HT1080 (cell line): Measurements from ENCODE around the gene ENTHD1. TPM values are rescaled to one million over a fixed set of nuclear protein-coding genes. Genes with fewer than 3 reads are reported as not detected.

Experiments
- DNase-seq: peaks from one replicate; pipeline ENCODE4 v3.0.0-alpha.2; 2015; ENCODE audit warnings: low read depth
- polyA plus RNA-seq, 2 experiments: library from polyadenylated mRNA; depleted of rRNA; stranded (reverse); fragments of >200 nt; gene quantifications; 2 replicates each; pipeline ENCODE4 v1.2.3, GENCODE V29; 2015
- total RNA-seq: library from RNA; depleted of rRNA; stranded (reverse); fragments of >200 nt; shearing (Covaris generic); gene quantifications from 2 replicates; pipeline ENCODE4 v1.2.3, GENCODE V29; 2014; rRNA removed

The ENTHD1 gene, protein sequence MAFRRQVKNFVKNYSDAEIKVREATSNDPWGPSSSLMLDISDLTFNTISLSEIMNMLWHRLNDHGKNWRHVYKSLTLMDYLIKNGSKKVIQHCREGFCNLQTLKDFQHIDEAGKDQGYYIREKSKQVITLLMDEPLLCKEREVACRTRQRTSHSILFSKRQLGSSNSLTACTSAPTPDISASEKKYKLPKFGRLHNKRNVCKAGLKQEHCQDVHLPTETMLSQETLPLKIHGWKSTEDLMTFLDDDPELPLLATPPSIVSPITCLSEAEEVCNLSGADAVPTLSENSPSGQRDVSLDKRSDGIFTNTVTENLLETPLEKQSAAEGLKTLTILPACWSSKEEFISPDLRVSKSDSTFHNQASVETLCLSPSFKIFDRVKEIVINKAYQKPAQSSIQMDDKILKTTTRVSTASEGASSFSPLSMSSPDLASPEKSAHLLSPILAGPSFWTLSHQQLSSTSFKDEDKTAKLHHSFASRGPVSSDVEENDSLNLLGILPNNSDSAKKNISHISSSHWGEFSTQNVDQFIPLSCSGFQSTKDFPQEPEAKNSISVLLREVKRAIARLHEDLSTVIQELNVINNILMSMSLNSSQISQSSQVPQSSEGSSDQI
- total RNA-seq, result not detected in 2 replicates
- polyA plus RNA-seq (2015; cell fraction: cytosol; rRNA removed), result not detected in 2 replicates
- not detected in 2 replicates for polyA plus RNA-seq (2015; cell fraction: nucleus; rRNA removed)

DNA sequence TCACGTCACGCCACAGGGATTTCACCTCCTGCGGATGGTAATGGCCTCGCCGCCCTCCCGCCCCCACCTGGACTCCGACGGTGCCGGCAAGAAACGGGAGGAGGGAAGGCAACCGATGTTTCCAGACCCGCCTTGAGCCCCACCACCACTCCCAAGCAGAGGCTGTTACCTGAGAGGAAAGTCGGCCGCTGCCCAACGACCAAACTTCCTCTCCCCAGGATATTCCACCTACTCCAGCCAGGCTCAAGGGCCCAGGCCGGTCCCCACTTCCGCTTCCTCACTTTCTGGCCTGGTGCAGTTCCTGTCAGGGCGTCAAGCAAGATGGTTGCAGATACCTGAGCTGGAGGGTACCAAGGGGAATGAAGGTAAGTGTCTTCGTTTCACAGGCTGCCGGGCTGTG is at the start of gene ENTHD1:
Gene ENTHD1, minus strand, starts transcription at position 235 of the 400 bp plus-strand sequence. CDS start 6,012 bp downstream, outside the sequence.
- no peak for DNase-seq

DNA sequence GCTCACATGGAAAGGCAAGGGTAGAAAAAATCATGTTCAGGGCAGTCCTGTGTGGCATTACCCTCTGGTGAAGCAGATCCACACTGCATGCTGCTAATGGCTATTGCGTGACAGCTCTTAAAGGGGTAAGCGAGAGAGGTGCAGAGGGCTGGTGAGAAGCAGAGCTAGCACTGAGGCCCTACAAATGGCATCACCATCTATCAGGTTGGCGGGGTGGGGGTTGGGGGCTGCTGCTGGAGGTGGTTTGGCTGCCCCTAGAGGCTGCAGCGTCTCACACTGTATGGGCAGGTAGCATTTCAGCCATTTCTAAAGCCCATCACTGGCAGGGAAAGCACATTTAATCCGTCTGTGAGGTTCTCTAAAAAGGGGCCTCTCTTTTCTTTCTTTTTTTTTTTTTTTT is 49.8 kb upstream of the ENTHD1 start:
- DNase-seq, result no peak

DNA sequence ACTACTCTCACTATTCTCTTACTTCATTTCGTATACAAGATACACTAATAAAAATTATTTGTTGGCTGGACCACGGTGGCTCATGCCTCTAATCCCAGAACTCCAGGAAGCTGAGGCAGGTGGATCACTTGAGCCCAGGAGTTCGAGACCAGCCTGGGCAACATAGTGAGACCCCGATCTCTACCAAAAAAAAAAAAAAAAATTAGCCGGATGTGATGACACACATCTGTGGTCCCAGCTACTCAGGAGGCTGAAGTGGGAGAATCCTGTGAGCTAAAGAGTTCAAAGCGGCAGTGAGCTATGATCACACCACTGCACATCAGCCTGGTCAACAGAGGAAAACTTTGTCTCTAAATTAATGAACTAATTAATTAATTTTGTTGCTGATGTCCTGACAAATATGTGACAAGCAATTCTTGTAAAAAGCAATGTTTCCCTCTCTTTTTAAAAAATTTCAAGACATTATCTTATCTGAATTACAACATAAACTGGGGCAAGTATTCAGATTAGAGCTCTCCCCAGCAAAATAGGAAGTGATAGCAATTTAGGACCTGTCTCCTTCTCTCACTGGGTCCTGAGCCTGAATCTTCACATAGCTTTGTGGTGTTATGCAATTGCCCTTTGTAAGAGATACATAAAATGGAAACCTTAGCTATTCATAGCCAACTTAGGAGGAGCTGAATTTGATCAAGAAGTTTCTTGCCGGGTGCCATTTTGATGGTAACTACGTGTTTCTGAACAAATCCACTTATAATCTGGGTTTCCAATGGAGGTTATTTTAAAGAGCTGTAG is 49.1 kb upstream of the ENTHD1 start:
- no peak for DNase-seq

DNA sequence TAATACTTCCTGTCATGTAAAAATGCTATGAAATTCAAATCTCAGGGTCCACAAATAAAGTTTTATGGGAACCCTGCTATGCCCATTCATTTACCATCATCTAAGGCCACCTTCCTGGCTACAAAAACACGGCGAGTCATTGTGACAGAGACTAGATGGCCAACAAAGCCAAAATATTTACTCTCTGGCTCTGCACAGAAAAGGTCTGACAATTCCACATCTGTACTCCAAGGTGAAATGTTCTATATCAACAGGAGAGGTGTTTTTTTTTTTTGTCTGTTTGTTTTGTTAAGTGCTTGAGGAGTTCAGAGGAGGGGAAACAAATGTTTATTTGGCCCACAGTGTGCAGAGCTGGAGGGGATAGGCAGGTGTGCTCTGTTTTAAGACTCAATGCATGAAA is 48.0 kb upstream of the ENTHD1 start:
- DNase-seq, result no peak

DNA sequence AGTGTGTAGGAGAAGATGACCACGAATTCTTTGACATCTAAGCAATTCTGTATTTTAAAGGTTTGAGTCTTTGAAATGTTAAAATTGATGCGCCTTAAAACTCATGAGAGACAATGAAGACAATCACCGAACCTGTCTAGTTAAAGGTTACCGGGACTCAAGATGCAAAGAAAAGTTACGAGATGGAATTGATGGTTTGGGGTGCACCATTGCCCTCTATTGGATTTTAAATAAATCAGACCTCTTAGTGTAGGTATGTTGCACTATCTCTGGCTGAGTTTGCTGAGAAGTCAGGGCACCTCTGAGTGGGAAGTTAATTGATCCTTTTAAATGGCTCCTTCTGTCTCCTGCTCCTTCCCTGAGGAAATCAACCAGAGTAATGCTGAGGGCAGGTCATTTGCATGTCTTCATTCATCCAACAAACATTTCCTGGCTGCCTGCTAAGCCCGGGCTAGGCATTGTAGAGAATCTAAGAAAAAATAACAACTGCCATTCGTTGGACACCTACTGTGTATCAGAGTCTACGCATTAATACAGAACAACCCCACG is 47.3 kb upstream of the ENTHD1 start:
- no peak for DNase-seq

DNA sequence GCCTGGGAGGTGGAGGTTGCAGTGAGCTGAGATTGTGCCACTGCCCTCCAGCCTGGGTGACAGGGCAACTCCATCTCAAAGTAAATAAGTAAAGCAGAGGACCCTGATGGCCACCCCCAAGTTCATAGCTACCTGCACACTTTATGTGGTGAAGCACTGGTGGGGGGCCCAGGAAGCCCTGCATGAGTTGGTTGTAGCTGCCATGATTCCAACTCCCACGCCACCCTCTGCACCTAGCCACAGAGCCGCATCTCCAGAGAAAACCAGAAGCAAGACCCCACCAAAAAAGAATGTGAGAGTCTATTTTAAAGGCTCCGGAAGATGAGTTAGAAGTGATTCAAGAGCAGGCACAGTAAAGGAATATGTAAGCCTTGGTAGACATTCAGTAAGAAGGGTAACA is 46.3 kb upstream of the ENTHD1 start:
- no peak for DNase-seq

DNA sequence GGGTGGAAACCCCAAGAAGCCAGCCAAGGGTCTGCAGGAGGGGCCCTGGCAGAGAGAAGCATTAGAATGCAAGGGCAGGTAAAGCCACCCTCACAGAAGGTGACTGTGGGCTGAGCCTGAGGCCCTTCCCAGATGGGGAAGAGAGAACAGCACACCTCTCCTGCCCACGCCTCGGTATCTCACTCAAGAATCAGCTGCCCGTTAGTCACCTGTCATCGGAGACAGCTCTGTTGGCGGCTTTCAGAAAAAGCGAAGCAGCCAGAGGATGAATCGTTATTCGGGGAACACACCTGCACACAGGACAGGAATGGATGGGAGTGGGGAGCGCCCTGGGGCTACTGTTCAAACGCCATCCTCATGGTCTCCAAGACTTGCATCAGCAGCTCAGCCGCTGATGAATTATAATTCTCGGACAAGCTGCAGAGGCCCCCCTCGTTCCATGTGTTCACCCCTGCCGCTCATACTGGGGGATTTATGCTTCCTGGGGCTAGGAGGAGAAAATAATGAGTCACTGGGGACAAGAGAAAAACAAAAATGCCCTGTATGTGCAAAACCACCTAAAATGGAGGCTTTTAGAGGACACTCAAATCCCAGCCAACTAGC is 45.0 kb upstream of the ENTHD1 start:
- DNase-seq, result no peak

DNA sequence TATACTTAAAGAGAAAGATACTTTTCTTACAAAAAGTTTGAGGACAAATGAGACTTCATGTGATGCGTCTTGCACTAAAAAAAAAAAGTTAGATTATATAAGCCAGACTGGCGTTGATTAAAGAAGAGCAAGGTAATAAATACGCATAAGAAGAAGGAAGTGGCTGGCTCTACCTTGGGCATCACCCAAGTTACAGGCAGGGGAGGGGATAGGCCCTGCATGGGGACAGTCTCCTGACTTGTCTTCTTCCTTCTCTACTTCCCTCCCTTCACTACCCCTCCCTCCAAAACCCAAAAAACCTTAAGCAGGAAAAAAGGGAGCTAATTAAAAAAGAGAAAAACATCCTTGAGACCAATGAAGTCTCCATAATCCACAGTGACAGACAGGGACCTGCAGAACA is 44.3 kb upstream of the ENTHD1 start:
- no peak for DNase-seq

DNA sequence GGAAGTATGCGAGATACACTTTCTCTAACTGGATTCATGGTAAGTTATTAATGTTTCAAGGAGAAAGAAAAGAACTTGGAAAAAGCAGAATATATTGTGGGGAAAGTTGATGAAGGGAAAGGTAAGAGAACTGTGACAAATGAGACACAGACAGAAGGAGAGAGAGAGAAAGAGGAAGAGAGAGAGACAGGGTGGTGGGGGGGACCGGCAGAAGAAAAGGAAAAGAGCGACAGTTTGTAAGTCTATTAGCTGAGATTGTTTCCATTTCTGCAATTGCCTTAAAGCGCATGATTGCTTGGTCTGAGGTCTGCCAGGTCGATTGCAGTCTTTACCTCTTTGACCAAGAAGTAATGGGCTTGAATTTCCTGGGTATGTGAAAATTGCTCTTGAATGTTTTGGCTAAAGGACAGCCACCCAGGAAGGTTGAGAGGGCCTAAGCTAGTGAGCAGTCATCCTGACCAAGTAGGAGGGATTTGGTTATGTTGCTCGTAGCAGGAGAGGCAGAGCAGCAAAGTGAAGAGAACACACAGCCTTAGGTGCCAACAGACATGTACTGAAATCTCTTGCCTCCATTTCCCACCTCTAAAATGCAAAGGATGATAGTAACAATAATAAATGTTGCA is 43.1 kb upstream of the ENTHD1 start:
- no peak for DNase-seq

DNA sequence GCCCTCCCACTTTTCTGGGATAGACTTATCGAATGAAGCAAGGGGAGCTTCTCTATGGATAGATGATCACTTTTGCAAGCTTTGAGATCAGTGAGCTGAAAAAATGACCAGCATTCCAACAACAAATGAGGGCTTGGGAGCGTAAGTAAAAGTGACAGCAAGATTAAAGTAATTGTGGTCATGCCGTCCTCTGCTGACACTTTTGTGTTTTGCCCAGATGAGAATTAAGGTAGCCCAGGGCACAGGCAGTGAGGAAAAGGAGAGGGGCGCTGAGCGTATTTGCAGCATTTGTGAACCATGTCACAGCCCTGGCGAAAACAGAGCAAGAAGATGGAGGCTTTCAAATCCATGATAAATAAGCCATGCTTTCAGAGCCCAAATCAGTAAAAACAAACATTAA is 42.1 kb upstream of the ENTHD1 start:
- no peak for DNase-seq

DNA sequence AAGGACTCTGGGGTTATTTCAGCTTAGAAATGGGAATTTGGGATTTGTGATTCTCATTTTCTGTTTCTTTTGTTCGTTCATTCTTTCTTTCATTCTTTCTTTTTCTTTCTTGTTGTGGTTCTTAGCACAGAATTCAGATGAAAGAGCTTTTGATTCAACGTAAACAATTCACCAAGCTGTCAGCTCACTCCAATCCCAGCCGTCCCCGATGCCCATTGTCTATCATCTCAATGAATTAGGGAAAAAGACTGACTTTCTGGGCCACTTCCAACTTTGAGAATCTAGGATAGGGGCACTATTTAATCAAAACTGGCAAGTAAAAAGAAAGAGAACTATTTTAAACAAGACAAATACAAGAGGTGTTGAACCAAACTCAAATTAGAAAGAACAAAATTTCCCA is 41.6 kb upstream of the ENTHD1 start:
- DNase-seq, result no peak

DNA sequence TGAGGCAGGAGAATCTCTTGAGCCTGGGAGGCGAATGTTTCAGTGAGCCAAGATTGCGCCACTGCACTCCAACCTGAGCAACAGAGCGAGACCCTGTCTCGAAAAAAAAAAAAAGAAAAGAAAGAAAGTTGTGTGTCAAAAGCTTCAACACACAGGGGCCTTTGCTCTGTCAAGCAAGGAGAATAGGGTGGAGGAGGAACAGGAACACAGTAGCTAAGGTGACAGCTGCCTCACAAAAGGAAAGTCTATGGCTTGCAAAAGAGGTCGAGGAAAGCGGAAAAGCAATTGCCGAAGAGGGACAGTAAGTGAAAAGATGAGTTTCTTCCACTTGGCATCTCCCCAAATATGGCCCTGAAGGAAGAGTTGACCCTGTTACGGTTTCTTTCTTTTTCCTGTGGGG is 40.2 kb upstream of the ENTHD1 start:
- no peak for DNase-seq

DNA sequence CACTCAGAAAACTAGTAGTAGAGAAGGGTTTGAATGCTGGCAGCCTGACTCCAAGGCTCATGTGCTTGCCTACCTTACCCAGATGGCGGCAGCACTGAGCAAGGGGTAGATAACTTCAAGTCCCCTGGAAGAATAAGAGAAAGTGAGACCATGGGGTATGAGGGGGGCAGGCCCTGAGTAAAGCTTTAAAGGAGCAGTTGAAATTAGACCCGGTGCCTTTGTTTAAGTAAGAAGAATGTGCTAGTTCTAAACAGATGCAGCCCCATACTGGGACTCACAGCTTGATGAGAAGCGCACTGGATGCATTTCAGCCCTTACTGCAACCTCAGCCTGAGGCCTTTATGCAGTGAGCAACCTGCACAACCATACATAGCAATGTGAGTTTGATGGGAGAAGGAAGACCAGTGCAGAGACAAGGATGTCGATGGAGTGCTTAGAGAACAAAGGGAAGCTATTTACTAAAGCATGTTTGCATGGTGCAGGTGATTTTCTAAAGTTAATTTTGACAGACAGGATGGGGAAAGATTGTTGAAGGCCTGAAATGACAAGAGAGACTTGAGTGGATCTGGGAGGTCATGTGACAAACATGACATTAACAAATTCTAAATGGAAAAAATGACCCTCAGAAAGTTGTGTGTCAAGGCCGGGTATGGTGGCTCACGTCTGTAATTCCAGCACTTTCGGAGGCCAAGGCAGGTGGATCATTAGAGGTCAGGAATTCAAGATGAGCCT is 39.5 kb upstream of the ENTHD1 start:
- peak; percentile 47 for DNase-seq

DNA sequence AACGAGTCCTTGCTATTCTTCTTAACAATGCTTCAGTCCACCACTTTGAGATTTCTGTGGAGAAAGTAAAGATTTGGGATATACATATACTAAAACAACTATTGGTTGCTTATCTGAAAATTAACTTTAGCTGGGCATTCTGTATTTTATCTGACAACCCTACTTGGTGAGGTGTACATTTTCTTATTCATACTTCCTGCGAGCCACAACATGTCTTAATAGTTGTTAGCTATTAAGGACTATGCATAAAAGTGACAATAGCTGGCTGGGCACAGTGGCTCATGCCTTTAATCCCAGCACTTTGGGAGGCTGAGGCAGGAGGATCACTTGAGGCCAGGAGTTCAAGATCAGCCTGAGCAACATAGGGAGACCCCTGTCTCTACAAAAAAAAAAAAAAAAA is 38.6 kb upstream of the ENTHD1 start:
- DNase-seq, result no peak

DNA sequence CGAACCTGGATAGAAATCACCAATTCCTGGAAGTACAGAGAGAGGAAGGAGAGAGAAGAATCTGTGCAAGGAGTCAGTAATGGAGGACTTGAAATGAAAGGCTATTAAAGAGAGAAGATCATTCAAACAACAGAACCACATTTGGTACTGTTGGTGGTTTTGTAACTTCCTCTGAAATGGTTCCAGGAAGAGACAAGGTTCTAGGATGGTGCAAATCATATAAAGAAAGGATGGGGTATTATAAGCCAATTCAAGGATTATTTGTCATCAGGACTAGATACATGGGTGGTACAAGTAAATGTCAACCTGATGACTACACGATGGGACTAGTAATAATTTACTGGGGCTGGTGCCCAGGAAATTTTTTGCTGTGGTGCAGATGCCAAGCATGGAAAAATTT is 37.7 kb upstream of the ENTHD1 start:
- DNase-seq, result no peak

DNA sequence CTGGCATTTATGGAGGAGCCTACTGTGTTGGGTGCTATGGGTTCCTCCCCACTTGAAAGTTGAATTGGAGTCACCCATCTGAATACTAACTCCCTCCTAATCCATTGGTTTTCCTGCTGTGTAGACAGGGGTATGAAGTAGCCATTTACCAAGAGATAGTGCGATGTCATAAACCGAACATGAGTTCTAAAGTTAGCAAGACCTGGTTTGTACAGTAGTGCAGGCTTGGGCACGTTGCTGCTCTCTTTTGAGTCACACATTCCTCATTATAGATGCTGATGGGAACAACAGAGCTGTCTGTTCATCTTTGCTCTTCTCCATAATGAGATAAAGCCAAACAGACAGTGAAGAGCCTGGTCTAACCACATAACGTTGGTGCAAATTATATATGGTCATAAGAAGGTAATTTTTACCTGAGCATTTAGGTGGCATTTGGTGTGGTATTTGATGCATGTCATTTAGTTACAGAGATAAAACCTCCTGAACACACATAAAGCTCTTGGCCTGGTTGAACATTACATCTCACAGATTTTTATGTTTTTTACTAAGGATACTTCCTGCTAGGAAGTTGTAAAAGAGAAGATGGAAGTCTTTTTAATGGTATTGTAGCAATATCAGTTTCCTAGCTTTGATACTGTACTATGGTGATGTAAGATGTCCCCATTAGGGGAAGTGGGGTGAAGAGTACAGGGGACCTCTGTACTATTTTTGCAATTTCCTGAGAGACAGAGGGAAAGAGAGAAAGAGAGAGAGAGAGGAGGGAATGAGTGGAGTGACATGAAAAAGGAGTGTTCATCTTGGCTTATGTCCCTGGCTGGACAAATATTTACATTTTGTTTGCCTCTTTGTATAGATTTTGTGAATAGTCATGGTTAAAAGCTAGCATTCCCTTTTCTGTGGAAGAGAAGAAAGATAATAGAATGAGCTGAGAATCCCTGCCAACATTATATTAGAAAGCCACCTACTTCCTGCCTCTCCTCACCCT is 35.3 kb upstream of the ENTHD1 start:
- DNase-seq, result no peak

DNA sequence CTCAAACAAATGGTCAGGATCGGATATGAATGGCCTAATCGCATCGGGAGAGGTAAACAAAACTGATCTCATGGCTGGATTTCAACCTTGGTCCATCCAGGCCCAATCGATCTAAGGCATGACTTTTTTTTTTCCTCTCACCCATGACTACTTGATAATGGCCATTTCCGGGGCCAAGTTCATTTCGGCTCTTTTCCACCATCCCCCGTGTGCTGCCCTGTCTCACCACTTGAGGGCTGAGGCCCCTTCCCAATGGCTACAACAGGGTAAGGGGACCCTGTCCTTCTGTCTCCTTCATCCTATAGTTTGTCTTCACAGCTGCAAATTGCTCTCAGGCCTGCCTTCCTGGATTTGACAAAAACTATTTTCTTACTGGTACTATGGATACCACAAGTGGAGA is 34.0 kb upstream of the ENTHD1 start:
- no peak for DNase-seq

DNA sequence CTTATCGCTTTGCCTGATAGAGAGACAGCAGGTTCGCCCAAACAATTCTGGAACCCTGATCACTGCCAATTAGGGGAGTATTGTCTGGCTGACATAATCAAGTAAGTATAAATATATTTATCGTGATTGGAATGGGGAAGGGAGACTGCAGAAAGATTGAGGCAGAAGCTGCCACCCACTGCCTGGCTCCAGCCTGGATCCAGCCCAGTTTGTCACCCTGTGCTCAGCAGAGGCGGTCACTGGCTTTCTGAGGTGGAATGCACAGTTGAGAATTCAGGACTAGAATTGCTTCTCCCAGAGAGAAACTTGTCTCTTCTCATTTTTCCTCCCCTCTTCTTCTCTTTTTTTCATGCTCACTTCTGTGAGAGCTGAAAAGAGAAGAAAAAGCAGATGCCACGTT is 33.2 kb upstream of the ENTHD1 start:
- no peak for DNase-seq
